K562 (cell line): ENCODE data around the gene HS6ST1. TPM values are rescaled to one million over a fixed set of nuclear protein-coding genes. Genes with fewer than 3 reads are reported as not detected.

ENCODE experiments used
- ATAC-seq: fragments of 200-7000 bp; cut with Tn5 transposase; 3 replicates; pipeline ENCODE4 v1.9.1; 2020; ENCODE audit warnings: moderate library complexity
- BruUV-seq: library from RNA; stranded (reverse); fragments of 400-500 nt; replicated peaks from 2 replicates; lab custom pipeline; 2021; lab: Mats Ljungman, UMichigan
- CTCF ChIA-PET: fragments of 300-600 bp; formaldehyde crosslinking; extraction: SDS; loops from one replicate; lab custom pipeline; 2021; ENCODE audit warnings: low intra/inter-chr PET ratio; lab: Yijun Ruan, JAX
- POLR2A ChIA-PET: fragments of 300-600, 350-650 bp; sonication (Branson Sonifier 250); formaldehyde crosslinking; extraction: SDS; loops from one replicate; lab custom pipeline; 2021; ENCODE audit warnings: antibody characterized with exemption, inconsistent platforms; lab: Yijun Ruan, JAX
- DNase-seq, 4 experiments: peaks; one replicate each; pipeline versions ENCODE4 v3.0.0 to v3.0.0-alpha.2; 2011 to 2018; ENCODE audit warnings: low spot score in 3 of 4, mixed read lengths in 3 of 4; ENCODE audit errors: extremely low read depth in 1 of 4
- FAIRE-seq: peaks from 2 replicates; lab custom pipeline; 2011; peaks lifted over from hg19 to GRCh38; lab: Jason Lieb, UNC
- H2AFZ ChIP-seq: 2 replicates; pipeline ENCODE4 v1.6.0; 2011; ENCODE audit warnings: low read depth, low read length, control low read depth, inconsistent platforms
- H3K27ac ChIP-seq: fragments of 200-600 bp; 3 replicates; pipeline ENCODE4 v1.8.0; 2011; ENCODE audit warnings: low read depth, mild to moderate bottlenecking, control low read depth, inconsistent platforms, low read length, moderate library complexity, mixed read lengths; ENCODE audit errors: extremely low read depth
- H3K27me3 ChIP-seq, 2 experiments: fragments of 300-600 bp in 1 of 2; 2 replicates in 1 of 2; 3 replicates in 1 of 2; pipeline versions ENCODE4 v1.6.0 to v1.8.0; 2011; ENCODE audit warnings: inconsistent platforms in 2 of 2, low read length in 2 of 2, mild to moderate bottlenecking in 1 of 2, mixed read lengths in 1 of 2, moderate library complexity in 1 of 2; ENCODE audit not compliant: control insufficient read depth in 2 of 2, insufficient read depth in 2 of 2
- H3K36me3 ChIP-seq: fragments of 300-600 bp; 3 replicates; pipeline ENCODE4 v1.8.0; 2011; ENCODE audit warnings: mild to moderate bottlenecking, low read length, inconsistent platforms; ENCODE audit not compliant: control insufficient read depth, insufficient read depth
- H3K4me1 ChIP-seq, 2 experiments: fragments of 200-600 bp in 1 of 2; replicated peaks in 1 of 2; 2 replicates in 1 of 2; 3 replicates in 1 of 2; pipeline versions ENCODE4 v1.5.1 to v1.8.0; 2011; ENCODE audit warnings: inconsistent platforms in 2 of 2, low read length in 2 of 2, mild to moderate bottlenecking in 1 of 2, mixed read lengths in 1 of 2, moderate library complexity in 1 of 2; ENCODE audit not compliant: control insufficient read depth in 2 of 2, insufficient read depth in 2 of 2
- H3K4me2 ChIP-seq: 2 replicates; pipeline ENCODE4 v1.6.1; 2011; ENCODE audit warnings: low read length, control low read depth, inconsistent platforms, mixed read lengths; ENCODE audit not compliant: insufficient read depth
- H3K4me3 ChIP-seq: fragments of 200-600 bp; sonication (generic), shearing (Covaris generic); 2 replicates; pipeline ENCODE4 v1.5.1; 2016; ENCODE audit warnings: control low read depth, inconsistent platforms
- H3K79me2 ChIP-seq: fragments of 200-600 bp; 3 replicates; pipeline ENCODE4 v1.8.0; 2011; ENCODE audit warnings: low read length, inconsistent platforms; ENCODE audit not compliant: control insufficient read depth, insufficient read depth
- H3K9ac ChIP-seq, 2 experiments: 2 replicates each; pipeline versions ENCODE4 v1.6.0 to v1.6.1; 2011; ENCODE audit warnings: low read depth in 2 of 2, low read length in 2 of 2, control low read depth in 1 of 2, inconsistent platforms in 1 of 2, mild to moderate bottlenecking in 1 of 2, mixed read lengths in 1 of 2; ENCODE audit not compliant: insufficient read depth in 1 of 2
- H3K9me1 ChIP-seq: one replicate; pipeline ENCODE4 v1.6.0; 2011; ENCODE audit warnings: inconsistent platforms, mild to moderate bottlenecking, low read length, moderate library complexity; ENCODE audit not compliant: control insufficient read depth, insufficient read depth
- H3K9me3 ChIP-seq: replicated peaks from 2 replicates; pipeline ENCODE4 v1.5.1; 2011; ENCODE audit warnings: low read depth, low read length, inconsistent platforms; ENCODE audit not compliant: control insufficient read depth, insufficient read depth
- H4K20me1 ChIP-seq: replicated peaks from 2 replicates; pipeline ENCODE4 v1.6.1; 2011; ENCODE audit warnings: low read length, inconsistent platforms, mixed read lengths; ENCODE audit not compliant: control insufficient read depth, insufficient read depth
- DIDO1 ChIP-seq: fragments of 450-650 bp; IDR thresholded peaks from 2 replicates; pipeline ENCODE4 v1.6.1; 2016; ENCODE audit warnings: low read depth, missing biosample characterization, missing genetic modification characterization
- DMBX1 ChIP-seq: fragments of 250-450 bp; sonication (Bioruptor Pico); IDR thresholded peaks from 2 replicates; pipeline ENCODE4 v1.8.0; 2022; ENCODE audit warnings: inconsistent platforms, mild to moderate bottlenecking, moderate library complexity, borderline replicate concordance
- LARP7 ChIP-seq: fragments of 450-650 bp; IDR thresholded peaks from 2 replicates; pipeline ENCODE4 v1.6.1; 2016
- LCOR ChIP-seq: sonication (generic); formaldehyde crosslinking; IDR thresholded peaks from 2 replicates; pipeline ENCODE4 v1.8.0; 2022; ENCODE audit warnings: mild to moderate bottlenecking, missing genetic modification reagents
- MAFF ChIP-seq: IDR thresholded peaks from 2 replicates; pipeline ENCODE4 v1.6.1; 2012; ENCODE audit warnings: low read length, improper control_type of control experiment
- NCOA2 ChIP-seq, 2 experiments: fragments of 450-650 bp; IDR thresholded peaks; 2 replicates each; pipeline ENCODE4 v1.6.1; 2018; ENCODE audit warnings: mild to moderate bottlenecking in 2 of 2, moderate library complexity in 1 of 2; ENCODE audit not compliant: partially characterized antibody in 2 of 2
- SMAD1 ChIP-seq: fragments of 150-350 bp; IDR thresholded peaks from 2 replicates; pipeline ENCODE4 v1.6.1; 2014; ENCODE audit warnings: low read length, low read depth; ENCODE audit not compliant: partially characterized antibody
- ZNF436 ChIP-seq: fragments of 250-450, 450-650 bp; sonication (Bioruptor Pico); formaldehyde crosslinking; IDR thresholded peaks from 2 replicates; pipeline ENCODE4 v1.7.0; 2020; ENCODE audit warnings: mild to moderate bottlenecking
- ZNF695 ChIP-seq: fragments of 450-650 bp; formaldehyde crosslinking; IDR thresholded peaks from 2 replicates; pipeline ENCODE4 v1.4.0; 2020; ENCODE audit warnings: mild to moderate bottlenecking, moderate library complexity
- WGBS: fragments of 100-300 bp; shearing (Covaris generic); methylation state at CpG from one replicate; pipeline ENCODE4 v1.1.6; 2016; ENCODE audit warnings: low coverage, mixed read lengths; ENCODE audit not compliant: insufficient coverage; ENCODE audit errors: missing lambda C conversion rate; 5-methylcytosine and 5-hydroxymethylcytosine counted together
- in situ Hi-C: fragments of 300-500 bp; cut with MboI; formaldehyde crosslinking; loops from 4 replicates; pipeline ENCODE4 v1.15.0; 2018; ENCODE audit warnings: inconsistent platforms, mixed read lengths
- intact Hi-C: fragments of 100-400 bp; cut with micrococcal nuclease; formaldehyde crosslinking; loops from 2 replicates; pipeline ENCODE4 v1.14.2; 2022
- polyA plus RNA-seq, 8 experiments: library from polyadenylated mRNA; depleted of rRNA in 4 of 8; stranded (reverse) in 5 of 8; unstranded in 3 of 8; fragments of >200 nt; fragmentation: Nextera tagmentation in 2 of 8; fragmentation: Illumina TruSeq in 1 of 8; extraction: Ambion mirVana in 2 of 8; extraction: Trizol in 1 of 8; gene quantifications; 2 replicates each; pipeline versions ENCODE4 v1.2.1 to v1.2.3, GENCODE V29; 2011 to 2014; ENCODE audit warnings: inconsistent platforms in 1 of 8, missing spikeins in 1 of 8
- total RNA-seq, 7 experiments: library from RNA; depleted of rRNA in 6 of 7; stranded (reverse); fragments of >200 nt in 6 of 7; fragmentation: Illumina TruSeq in 2 of 7; extraction: Trizol in 2 of 7; gene quantifications; 2 replicates each; pipeline versions ENCODE4 v1.2.1 to v1.2.3, GENCODE V29; 2011 to 2021; ENCODE audit warnings: low replicate concordance in 1 of 7

Gene HS6ST1
- total and polyA plus RNA-seq, 9 of the 15 experiments (the other 6 are each of a cell fraction or from before 2014, with no cell fraction given): 0.06 to 7.4 (median 3.8) TPM

DNA sequence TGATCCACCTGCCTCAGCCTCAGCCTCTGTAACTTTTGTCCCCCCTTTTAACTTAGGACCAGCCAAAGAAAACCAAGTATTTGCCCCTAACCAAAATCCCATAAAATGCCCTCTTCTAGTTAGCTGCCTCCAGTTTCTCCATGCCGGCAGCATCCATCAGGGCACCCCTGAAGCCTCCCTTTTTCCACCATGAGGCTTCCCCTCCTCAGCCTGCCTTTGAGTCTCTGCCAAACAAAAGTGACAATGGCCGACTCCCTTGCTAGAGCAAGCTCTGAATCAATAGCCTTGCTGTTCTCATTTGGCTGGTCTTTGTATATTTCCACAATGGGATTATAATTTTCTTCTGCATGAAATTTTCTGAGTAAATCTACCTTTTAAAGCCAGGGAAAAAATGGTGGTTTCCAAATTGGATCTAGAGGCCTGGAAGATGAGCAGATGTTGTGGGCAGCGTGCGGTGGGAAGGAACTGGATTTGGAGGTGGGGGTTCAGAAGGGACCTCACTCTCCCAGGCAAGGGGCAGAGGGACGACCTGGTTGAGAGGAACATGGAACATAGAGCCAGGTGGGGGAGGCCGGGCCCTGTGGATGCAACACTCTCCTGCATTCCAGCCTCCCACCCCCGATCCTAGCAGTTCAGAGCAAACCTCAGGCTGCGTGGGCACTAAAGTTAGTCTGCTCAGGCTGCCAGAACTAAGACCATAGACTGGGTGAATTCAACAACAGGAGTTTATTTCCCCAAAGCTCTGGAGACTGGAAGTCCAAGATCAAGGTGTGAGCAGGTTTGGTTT is 80.6 kb downstream of the HS6ST1 start:
- H3K27me3 ChIP-seq: peaks cover 9 to 61% of the 10 kb centered on the region in 2 experiments; a peak in 3 of 5 replicates
- H3K36me3 ChIP-seq: no peaks in the 10 kb centered on the region
- no peak overlapping the region for H3K9ac ChIP-seq
- intact Hi-C loops: no loop called here
- H2AFZ ChIP-seq: no peak overlapping the region
- ATAC-seq: no peak
- H3K79me2 ChIP-seq: no peaks in the 10 kb centered on the region
- in situ Hi-C loops: loop anchor here (10.0 kb wide), 1 partner anchor 173 kb away; no protein-coding TSS in a partner anchor
- no peak overlapping the region for H3K4me2 ChIP-seq
- WGBS: 16% methylated on average over 7 of the region's 8 CpGs
- H3K4me3 ChIP-seq: no peak overlapping the region
- H3K9me1 ChIP-seq: no peaks in the 10 kb centered on the region
- TF ChIP-seq DIDO1 (no peak), LARP7 (no peak), NCOA2 (IDR thresholded peaks at IDR 0.05; ENCODE audit: partially characterized antibody in 2 of 2) (no peak), MAFF (no peak), DMBX1 (CRISPR knock-in tag) (no peak), ZNF695 (CRISPR knock-in tag) (no peak), ZNF436 (CRISPR knock-in tag) (no peak), LCOR (CRISPR knock-in tag) (no peak), SMAD1 (no peak)
- TF ChIP-seq, all 486 proteins: peak for 0
- H4K20me1 ChIP-seq: no peaks in the 10 kb centered on the region
- H3K9me3 ChIP-seq: no peaks in the 10 kb centered on the region; the same call in 1 of the 2 replicates
- CTCF ChIA-PET: no interaction called here
- H3K4me1 ChIP-seq: peaks cover 0 to 10% of the 10 kb centered on the region in 2 experiments; a peak in 2 of 5 replicates
- FAIRE-seq (no peak), DNase-seq (no peak)
- POLR2A ChIA-PET: interaction anchor here (0.7 kb wide), 1 partner anchor 112 kb away, joined by 3 read pairs; no protein-coding TSS in a partner anchor
- no TSS peak for BruUV-seq
- H3K27ac ChIP-seq: no peak overlapping the region
